C4-2B (cell line): ENCODE measurements around the gene DBNDD1.
A peak's percentile ranks its signal among the peaks of the same experiment; 100 is the strongest.

ENCODE experiments used
- ZFX ChIP-seq: fragments of 450-650 bp; IDR thresholded peaks from 2 replicates; pipeline ENCODE4 v1.6.1; 2017
- TF ChIP-seq, protein P1 (sequence below): fragments of 450-650 bp; conservative IDR thresholded peaks from 2 replicates; pipeline ENCODE4 v1.5.1; 2017; ENCODE audit warnings: mild to moderate bottlenecking

DNA sequence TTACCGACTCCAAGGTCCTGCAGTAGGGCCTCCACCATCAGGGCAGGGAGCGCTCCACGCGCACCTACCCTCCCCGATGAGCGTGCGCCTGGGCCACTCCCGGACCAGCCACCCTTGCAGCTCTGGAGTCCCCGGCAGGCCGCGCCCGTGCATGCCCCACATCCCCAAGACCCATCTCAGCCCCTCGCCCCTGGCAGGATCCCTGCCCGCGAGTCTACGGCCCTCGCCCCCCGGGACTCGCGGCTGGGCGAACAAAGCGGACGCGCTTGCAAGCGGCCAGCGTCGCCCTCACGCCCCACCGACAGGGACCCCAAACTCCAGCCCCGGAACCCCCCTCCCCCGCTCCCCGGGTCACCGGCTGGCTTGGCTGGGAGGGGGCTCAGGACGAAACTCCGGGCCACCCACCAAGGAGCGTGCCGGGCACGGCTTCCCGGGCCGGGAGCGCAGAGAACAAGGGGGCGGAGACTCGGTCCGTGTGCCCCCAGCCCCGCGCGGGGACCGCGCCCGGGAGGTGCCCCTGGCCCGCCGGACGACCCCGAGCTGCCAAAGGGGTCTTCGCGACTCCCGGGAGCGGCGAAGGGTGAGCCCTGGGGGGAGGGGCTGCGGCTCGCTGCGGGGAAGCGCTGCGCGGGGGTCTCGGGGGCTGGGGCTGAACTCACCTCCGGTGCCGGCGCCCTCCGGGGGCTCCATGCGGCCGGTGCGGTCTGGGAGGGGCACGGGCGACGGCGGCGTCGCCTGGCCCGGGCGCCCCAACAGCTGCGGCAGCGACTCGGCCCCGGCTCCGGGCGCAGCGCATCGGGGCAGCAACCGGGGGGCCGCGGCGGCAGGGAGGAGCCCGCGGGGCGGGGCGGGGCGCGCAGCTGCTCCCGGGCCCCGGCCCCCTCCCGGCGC is at the start of gene DBNDD1:
- TF ChIP-seq, protein P1, sequence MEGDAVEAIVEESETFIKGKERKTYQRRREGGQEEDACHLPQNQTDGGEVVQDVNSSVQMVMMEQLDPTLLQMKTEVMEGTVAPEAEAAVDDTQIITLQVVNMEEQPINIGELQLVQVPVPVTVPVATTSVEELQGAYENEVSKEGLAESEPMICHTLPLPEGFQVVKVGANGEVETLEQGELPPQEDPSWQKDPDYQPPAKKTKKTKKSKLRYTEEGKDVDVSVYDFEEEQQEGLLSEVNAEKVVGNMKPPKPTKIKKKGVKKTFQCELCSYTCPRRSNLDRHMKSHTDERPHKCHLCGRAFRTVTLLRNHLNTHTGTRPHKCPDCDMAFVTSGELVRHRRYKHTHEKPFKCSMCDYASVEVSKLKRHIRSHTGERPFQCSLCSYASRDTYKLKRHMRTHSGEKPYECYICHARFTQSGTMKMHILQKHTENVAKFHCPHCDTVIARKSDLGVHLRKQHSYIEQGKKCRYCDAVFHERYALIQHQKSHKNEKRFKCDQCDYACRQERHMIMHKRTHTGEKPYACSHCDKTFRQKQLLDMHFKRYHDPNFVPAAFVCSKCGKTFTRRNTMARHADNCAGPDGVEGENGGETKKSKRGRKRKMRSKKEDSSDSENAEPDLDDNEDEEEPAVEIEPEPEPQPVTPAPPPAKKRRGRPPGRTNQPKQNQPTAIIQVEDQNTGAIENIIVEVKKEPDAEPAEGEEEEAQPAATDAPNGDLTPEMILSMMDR = no peak
- TF ChIP-seq ZFX = peak; percentile 47; the same call in 1 of the 2 replicates
